H1 (cell line): ENCODE results near the gene CRYGB. TPM values are rescaled to one million over a fixed set of nuclear protein-coding genes. Genes with fewer than 3 reads are reported as not detected.

Experiments
- ASH2L ChIP-seq: fragments of 200-600, 300-600 bp; sonication (generic); IDR thresholded peaks from one replicate; pipeline ENCODE4 v1.7.1; 2017; ENCODE audit warnings: low read length
- BACH1 ChIP-seq: IDR thresholded peaks from 2 replicates; pipeline ENCODE4 v1.6.1; 2012; ENCODE audit warnings: low read length, improper control_type of control experiment
- CEBPB ChIP-seq: IDR thresholded peaks from 2 replicates; pipeline ENCODE4 v1.6.1; 2012; ENCODE audit warnings: low read depth, low read length
- CHD1 ChIP-seq: IDR thresholded peaks from 2 replicates; pipeline ENCODE4 v1.6.1; 2012; ENCODE audit warnings: low read depth, low read length, improper control_type of control experiment
- CHD2 ChIP-seq: IDR thresholded peaks from 2 replicates; pipeline ENCODE4 v1.6.1; 2012; ENCODE audit warnings: low read length, improper control_type of control experiment
- KDM5A ChIP-seq: fragments of 200-600 bp; IDR thresholded peaks from 2 replicates; pipeline ENCODE4 v1.7.1; 2012; ENCODE audit warnings: mild to moderate bottlenecking, low read length, inconsistent platforms, mixed read lengths
- NANOG ChIP-seq: IDR thresholded peaks from 2 replicates; pipeline ENCODE4 v1.6.1; 2011; ENCODE audit warnings: low read length, low read depth, mild to moderate bottlenecking, inconsistent platforms; ENCODE audit not compliant: insufficient read depth, poor library complexity, severe bottlenecking
- RNF2 ChIP-seq: fragments of 200-900, 300-1000 bp; sonication (generic); IDR thresholded peaks from 2 replicates; pipeline ENCODE4 v1.7.1; 2016; ENCODE audit warnings: borderline replicate concordance, low read depth, mild to moderate bottlenecking, antibody characterized with exemption, low read length; ENCODE audit not compliant: poor library complexity, severe bottlenecking; ENCODE audit errors: missing control alignments
- SAP30 ChIP-seq: fragments of 300-600 bp; sonication (generic); IDR thresholded peaks from 2 replicates; pipeline ENCODE4 v1.7.1; 2012; ENCODE audit warnings: low read length, moderate library complexity, mild to moderate bottlenecking, inconsistent platforms; ENCODE audit not compliant: insufficient read depth, insufficient replicate concordance
- YY1 ChIP-seq: IDR thresholded peaks from 2 replicates; pipeline ENCODE4 v1.6.1; 2011; ENCODE audit warnings: low read depth, mild to moderate bottlenecking, low read length
- polyA plus RNA-seq, 7 experiments: library from polyadenylated mRNA; depleted of rRNA in 3 of 7; stranded (reverse) in 5 of 7; unstranded in 2 of 7; fragments of >200 nt in 5 of 7; fragments of 200-250 nt in 2 of 7; gene quantifications; 1 replicate in 5 of 7; 2 replicates in 1 of 7; 4 replicates in 1 of 7; pipeline versions ENCODE4 v1.2.1 to v1.2.3, GENCODE V29; 2011 to 2013; ENCODE audit warnings: missing spikeins in 2 of 7, mixed read lengths in 2 of 7
- total RNA-seq: library from RNA; stranded (reverse); fragmentation: NEBNext Ultra II Directional; extraction: Animal tissue kit (Norgen Biotek cat#: 25700); gene quantifications from 2 replicates; pipeline ENCODE4 v1.2.1, GENCODE V29; 2021
- TF ChIP-seq, protein P1 (sequence below): IDR thresholded peaks from 2 replicates; pipeline ENCODE4 v1.6.1; 2012; ENCODE audit warnings: inconsistent platforms
- TF ChIP-seq, protein P2 (sequence below): IDR thresholded peaks from 2 replicates; pipeline ENCODE4 v1.6.1; 2011; ENCODE audit warnings: low read depth, mild to moderate bottlenecking, low read length; ENCODE audit not compliant: insufficient read depth

The CRYGB gene
- total and polyA plus RNA-seq, 2 of the 8 experiments (the other 6 are each of a cell fraction or from before 2014, with no cell fraction given): 0.38 TPM; not detected in 1

DNA sequence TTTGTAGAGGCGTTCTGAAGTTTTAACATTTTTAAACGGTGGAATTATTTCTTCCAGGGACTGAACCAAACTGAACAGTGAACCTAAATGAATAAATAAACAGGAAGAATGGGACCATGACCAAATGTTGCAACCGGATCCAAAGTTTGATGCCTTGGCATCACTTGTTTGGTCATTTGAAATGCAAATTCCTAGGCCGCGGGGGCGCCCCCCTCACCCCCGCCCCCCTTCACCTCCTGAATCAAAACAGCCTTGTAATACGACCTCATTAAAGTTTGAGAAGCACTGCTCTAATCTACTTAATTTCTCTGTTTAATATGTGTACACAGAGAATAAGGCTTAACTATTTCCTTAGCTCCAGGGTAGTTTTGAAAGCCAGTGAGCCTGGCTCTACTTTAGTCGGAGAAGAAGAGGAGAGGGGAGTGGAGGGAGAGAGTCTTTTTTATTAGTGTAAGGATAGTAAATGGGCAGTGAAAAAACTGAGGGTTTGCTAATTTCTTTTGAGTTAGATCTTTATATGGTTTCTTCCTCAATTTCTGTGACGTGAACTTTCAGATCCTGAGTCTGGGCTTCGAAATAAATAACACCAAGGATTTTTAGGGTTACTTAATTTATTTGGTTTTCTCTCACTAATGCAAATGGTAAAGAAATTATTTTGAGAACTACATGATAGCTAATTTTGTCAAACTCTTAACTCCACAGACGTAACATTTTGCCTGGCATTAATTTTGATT, 38.2 kb upstream of the CRYGB start (continued):
- TF ChIP-seq, protein P1, sequence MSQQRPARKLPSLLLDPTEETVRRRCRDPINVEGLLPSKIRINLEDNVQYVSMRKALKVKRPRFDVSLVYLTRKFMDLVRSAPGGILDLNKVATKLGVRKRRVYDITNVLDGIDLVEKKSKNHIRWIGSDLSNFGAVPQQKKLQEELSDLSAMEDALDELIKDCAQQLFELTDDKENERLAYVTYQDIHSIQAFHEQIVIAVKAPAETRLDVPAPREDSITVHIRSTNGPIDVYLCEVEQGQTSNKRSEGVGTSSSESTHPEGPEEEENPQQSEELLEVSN: no peak
- TF ChIP-seq YY1: no peak
- TF ChIP-seq ASH2L: peak; percentile 30
- TF ChIP-seq CEBPB: no peak
- no peak for TF ChIP-seq NANOG
- no peak for TF ChIP-seq BACH1
- no peak for TF ChIP-seq CHD1
- no peak for TF ChIP-seq RNF2
- TF ChIP-seq, protein P2, sequence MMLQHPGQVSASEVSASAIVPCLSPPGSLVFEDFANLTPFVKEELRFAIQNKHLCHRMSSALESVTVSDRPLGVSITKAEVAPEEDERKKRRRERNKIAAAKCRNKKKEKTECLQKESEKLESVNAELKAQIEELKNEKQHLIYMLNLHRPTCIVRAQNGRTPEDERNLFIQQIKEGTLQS: no peak
- no peak for TF ChIP-seq CHD2
- no peak for TF ChIP-seq SAP30
- no peak for TF ChIP-seq KDM5A
- TF ChIP-seq, all 59 proteins: peak for 2
